K562 (cell line): ENCODE measurements around the gene TCF19. TPM values are rescaled to one million over a fixed set of nuclear protein-coding genes. Genes with fewer than 3 reads are reported as not detected.

Source experiments
- BHLHE40 ChIP-seq: IDR thresholded peaks from 2 replicates; pipeline ENCODE4 v1.6.1; 2011; ENCODE audit warnings: low read length, improper control_type of control experiment
- CBFA2T3 ChIP-seq: fragments of 450-650 bp; IDR thresholded peaks from 2 replicates; pipeline ENCODE4 v1.6.1; 2017
- CEBPB ChIP-seq: fragments of 450-650 bp; IDR thresholded peaks from 2 replicates; pipeline ENCODE4 v1.6.1; 2016; ENCODE audit warnings: missing genetic modification characterization, missing compliant biosample characterization
- CXXC5 ChIP-seq: fragments of 250-450 bp; sonication (Bioruptor Pico); IDR thresholded peaks from 2 replicates; pipeline ENCODE4 v1.8.0; 2022; ENCODE audit warnings: inconsistent platforms, mild to moderate bottlenecking, moderate library complexity
- ELF2 ChIP-seq: fragments of 250-450 bp; sonication (Bioruptor Pico); IDR thresholded peaks from 2 replicates; pipeline ENCODE4 v1.5.0; 2021; ENCODE audit warnings: mild to moderate bottlenecking
- FOXJ2 ChIP-seq: fragments of 200-800 bp; sonication (Bioruptor generic); IDR thresholded peaks from 2 replicates; pipeline ENCODE4 v1.6.1; 2016; ENCODE audit warnings: missing genetic modification characterization, missing compliant biosample characterization
- GATAD2B ChIP-seq: fragments of 450-650 bp; IDR thresholded peaks from 2 replicates; pipeline ENCODE4 v1.6.1; 2017; ENCODE audit warnings: mild to moderate bottlenecking, borderline replicate concordance
- HDAC1 ChIP-seq, 2 experiments: fragments of 450-650 bp; IDR thresholded peaks; 2 replicates each; pipeline ENCODE4 v1.6.1; 2016 to 2017; ENCODE audit warnings: inconsistent platforms in 1 of 2, mild to moderate bottlenecking in 1 of 2, moderate library complexity in 1 of 2
- HDAC2 ChIP-seq: fragments of 450-650 bp; IDR thresholded peaks from 2 replicates; pipeline ENCODE4 v1.6.1; 2016; ENCODE audit warnings: mild to moderate bottlenecking
- LEF1 ChIP-seq: fragments of 450-650 bp; IDR thresholded peaks from 2 replicates; pipeline ENCODE4 v1.6.1; 2016; ENCODE audit warnings: mild to moderate bottlenecking
- MTA1 ChIP-seq: fragments of 450-650 bp; IDR thresholded peaks from 2 replicates; pipeline ENCODE4 v1.6.1; 2017; ENCODE audit warnings: borderline replicate concordance
- NR2C2 ChIP-seq, 2 experiments: fragments of 200-800 bp in 1 of 2; sonication (Bioruptor generic) in 1 of 2; sonication (generic) in 1 of 2; formaldehyde crosslinking in 1 of 2; IDR thresholded peaks; 2 replicates each; pipeline versions ENCODE4 v1.6.1 to v1.8.0; 2016 to 2022; ENCODE audit warnings: mild to moderate bottlenecking in 1 of 2, missing compliant biosample characterization in 1 of 2, missing genetic modification characterization in 1 of 2, missing genetic modification reagents in 1 of 2
- PML ChIP-seq: IDR thresholded peaks from 2 replicates; pipeline ENCODE4 v1.6.1; 2012; ENCODE audit warnings: low read length, inconsistent platforms
- POLR2B ChIP-seq: fragments of 450-650 bp; IDR thresholded peaks from 2 replicates; pipeline ENCODE4 v1.6.1; 2018; ENCODE audit warnings: low read depth; ENCODE audit not compliant: partially characterized antibody
- RAD51 ChIP-seq: fragments of 450-650 bp; IDR thresholded peaks from 2 replicates; pipeline ENCODE4 v1.7.1; 2016; ENCODE audit warnings: low read depth, mild to moderate bottlenecking, borderline replicate concordance
- RCOR1 ChIP-seq, 2 experiments: IDR thresholded peaks; 2 replicates each; pipeline ENCODE4 v1.6.1; 2012; ENCODE audit warnings: low read depth in 2 of 2, low read length in 2 of 2, borderline replicate concordance in 1 of 2, improper control_type of control experiment in 1 of 2
- SOX6 ChIP-seq: fragments of 450-650 bp; IDR thresholded peaks from 2 replicates; pipeline ENCODE4 v1.6.1; 2014; ENCODE audit warnings: mild to moderate bottlenecking
- TEAD4 ChIP-seq, 2 experiments: sonication (generic) in 1 of 2; formaldehyde crosslinking in 1 of 2; IDR thresholded peaks; 2 replicates each; pipeline versions ENCODE4 v1.6.1 to v1.8.0; 2012 to 2022; ENCODE audit warnings: borderline replicate concordance in 1 of 2, inconsistent platforms in 1 of 2, low read length in 1 of 2, mild to moderate bottlenecking in 1 of 2, missing genetic modification reagents in 1 of 2
- ZEB2 ChIP-seq: fragments of 450-650 bp; IDR thresholded peaks from 2 replicates; pipeline ENCODE4 v1.6.1; 2016
- ZNF778 ChIP-seq: fragments of 450-650 bp; formaldehyde crosslinking; IDR thresholded peaks from 2 replicates; pipeline ENCODE4 v1.4.0; 2020; ENCODE audit warnings: mild to moderate bottlenecking, moderate library complexity
- polyA plus RNA-seq, 8 experiments: library from polyadenylated mRNA; depleted of rRNA in 4 of 8; stranded (reverse) in 5 of 8; unstranded in 3 of 8; fragments of >200 nt; fragmentation: Nextera tagmentation in 2 of 8; fragmentation: Illumina TruSeq in 1 of 8; extraction: Ambion mirVana in 2 of 8; extraction: Trizol in 1 of 8; gene quantifications; 2 replicates each; pipeline versions ENCODE4 v1.2.1 to v1.2.3, GENCODE V29; 2011 to 2014; ENCODE audit warnings: inconsistent platforms in 1 of 8, missing spikeins in 1 of 8
- total RNA-seq, 7 experiments: library from RNA; depleted of rRNA in 6 of 7; stranded (reverse); fragments of >200 nt in 6 of 7; fragmentation: Illumina TruSeq in 2 of 7; extraction: Trizol in 2 of 7; gene quantifications; 2 replicates each; pipeline versions ENCODE4 v1.2.1 to v1.2.3, GENCODE V29; 2011 to 2021; ENCODE audit warnings: low replicate concordance in 1 of 7
- TF ChIP-seq, protein P1 (sequence below): IDR thresholded peaks from 3 replicates; pipeline ENCODE4 v1.6.1; 2011; ENCODE audit warnings: borderline replicate concordance, mild to moderate bottlenecking, moderate library complexity; ENCODE audit not compliant: insufficient read length; ENCODE audit errors: extremely low read depth
- TF ChIP-seq, protein P2 (sequence below), 2 experiments: fragments of 450-650 bp; conservative IDR thresholded peaks; 2 replicates each; pipeline ENCODE4 v1.6.1; 2017; ENCODE audit warnings: mild to moderate bottlenecking in 2 of 2, moderate library complexity in 2 of 2

TCF19 gene
- total and polyA plus RNA-seq, 9 of the 15 experiments (the other 6 are each of a cell fraction or from before 2014, with no cell fraction given) = 4.2 to 42.5 (median 25.7) TPM

DNA sequence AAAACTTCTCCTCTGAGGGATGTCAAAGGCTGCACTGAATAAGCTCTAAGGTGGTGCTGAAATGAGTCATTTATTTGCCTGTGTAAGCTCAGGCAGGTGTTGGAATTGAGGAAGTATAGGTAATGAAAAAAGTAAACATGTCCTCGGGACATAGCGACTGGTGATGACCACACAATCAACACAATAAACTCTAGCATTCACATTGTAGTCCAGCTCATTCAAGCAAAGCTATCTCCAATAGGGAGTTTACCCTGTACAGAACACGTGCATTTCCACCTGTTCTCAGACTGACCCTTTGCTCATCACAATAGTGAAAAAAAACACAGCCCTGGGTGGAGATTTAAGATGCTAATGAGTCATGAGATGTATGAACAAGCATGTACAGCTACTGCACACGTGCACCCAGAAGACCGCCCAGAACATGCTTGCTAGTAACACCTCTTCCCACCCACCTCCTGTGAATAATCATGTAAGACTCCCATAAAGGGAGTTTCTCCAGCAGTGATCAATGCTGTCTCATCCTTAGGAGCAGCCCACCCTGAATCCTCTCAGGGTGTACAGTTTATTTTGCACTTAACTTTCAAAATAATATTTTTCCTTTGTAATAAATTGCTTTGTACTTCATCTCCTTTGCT is 45.1 kb downstream of the TCF19 start (continued):
- TF ChIP-seq PML (0 out of 2 replicates have a peak, but pooled peaks have one; percentile 19), LEF1 (0 out of 2 replicates have a peak, but pooled peaks have one; percentile 23), RAD51 (0 out of 2 replicates have a peak, but pooled peaks have one; percentile 10), CXXC5 (CRISPR knock-in tag) (no peak), HDAC1 (IDR thresholded peaks at IDR 0.05) (peak in 1 of 2 experiments; percentile 63; a peak in 1 of 4 replicates), HDAC2 (peak; percentile 37; the same call in 1 of the 2 replicates), ZNF778 (0 out of 2 replicates have a peak, but pooled peaks have one; percentile 30), FOXJ2 (tag) (no peak), MTA1 (0 out of 2 replicates have a peak, but pooled peaks have one; percentile 10), RCOR1 (IDR thresholded peaks at IDR 0.05; ENCODE audit: borderline replicate concordance in 1 of 2, low read depth in 2 of 2, low read length in 2 of 2) (no peak), SOX6 (peak; percentile 60; the same call in 1 of the 2 replicates), CBFA2T3 (no peak), CEBPB (peak; percentile 50; the same call in 1 of the 2 replicates), ZEB2 (peak; percentile 80), BHLHE40 (peak; percentile 84), TEAD4 (IDR thresholded peaks at IDR 0.05; ENCODE audit: low read length) (0 out of 2 replicates have a peak, but pooled peaks have one; percentile 21), TEAD4 (CRISPR knock-in tag; IDR thresholded peaks at IDR 0.05; ENCODE audit: borderline replicate concordance) (no peak), GATAD2B (peak; percentile 49; the same call in 1 of the 2 replicates), ELF2 (CRISPR knock-in tag) (peak; percentile 68; the same call in 1 of the 2 replicates), POLR2B (no peak), NR2C2 (CRISPR knock-in tag; IDR thresholded peaks at IDR 0.05) (no peak), NR2C2 (tag; IDR thresholded peaks at IDR 0.05) (peak; percentile 62)
- TF ChIP-seq, protein P1, sequence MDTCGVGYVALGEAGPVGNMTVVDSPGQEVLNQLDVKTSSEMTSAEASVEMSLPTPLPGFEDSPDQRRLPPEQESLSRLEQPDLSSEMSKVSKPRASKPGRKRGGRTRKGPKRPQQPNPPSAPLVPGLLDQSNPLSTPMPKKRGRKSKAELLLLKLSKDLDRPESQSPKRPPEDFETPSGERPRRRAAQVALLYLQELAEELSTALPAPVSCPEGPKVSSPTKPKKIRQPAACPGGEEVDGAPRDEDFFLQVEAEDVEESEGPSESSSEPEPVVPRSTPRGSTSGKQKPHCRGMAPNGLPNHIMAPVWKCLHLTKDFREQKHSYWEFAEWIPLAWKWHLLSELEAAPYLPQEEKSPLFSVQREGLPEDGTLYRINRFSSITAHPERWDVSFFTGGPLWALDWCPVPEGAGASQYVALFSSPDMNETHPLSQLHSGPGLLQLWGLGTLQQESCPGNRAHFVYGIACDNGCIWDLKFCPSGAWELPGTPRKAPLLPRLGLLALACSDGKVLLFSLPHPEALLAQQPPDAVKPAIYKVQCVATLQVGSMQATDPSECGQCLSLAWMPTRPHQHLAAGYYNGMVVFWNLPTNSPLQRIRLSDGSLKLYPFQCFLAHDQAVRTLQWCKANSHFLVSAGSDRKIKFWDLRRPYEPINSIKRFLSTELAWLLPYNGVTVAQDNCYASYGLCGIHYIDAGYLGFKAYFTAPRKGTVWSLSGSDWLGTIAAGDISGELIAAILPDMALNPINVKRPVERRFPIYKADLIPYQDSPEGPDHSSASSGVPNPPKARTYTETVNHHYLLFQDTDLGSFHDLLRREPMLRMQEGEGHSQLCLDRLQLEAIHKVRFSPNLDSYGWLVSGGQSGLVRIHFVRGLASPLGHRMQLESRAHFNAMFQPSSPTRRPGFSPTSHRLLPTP = no peak
- TF ChIP-seq, protein P2, sequence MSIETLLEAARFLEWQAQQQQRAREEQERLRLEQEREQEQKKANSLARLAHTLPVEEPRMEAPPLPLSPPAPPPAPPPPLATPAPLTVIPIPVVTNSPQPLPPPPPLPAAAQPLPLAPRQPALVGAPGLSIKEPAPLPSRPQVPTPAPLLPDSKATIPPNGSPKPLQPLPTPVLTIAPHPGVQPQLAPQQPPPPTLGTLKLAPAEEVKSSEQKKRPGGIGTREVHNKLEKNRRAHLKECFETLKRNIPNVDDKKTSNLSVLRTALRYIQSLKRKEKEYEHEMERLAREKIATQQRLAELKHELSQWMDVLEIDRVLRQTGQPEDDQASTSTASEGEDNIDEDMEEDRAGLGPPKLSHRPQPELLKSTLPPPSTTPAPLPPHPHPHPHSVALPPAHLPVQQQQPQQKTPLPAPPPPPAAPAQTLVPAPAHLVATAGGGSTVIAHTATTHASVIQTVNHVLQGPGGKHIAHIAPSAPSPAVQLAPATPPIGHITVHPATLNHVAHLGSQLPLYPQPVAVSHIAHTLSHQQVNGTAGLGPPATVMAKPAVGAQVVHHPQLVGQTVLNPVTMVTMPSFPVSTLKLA (conservative IDR thresholded peaks at IDR 0.05) = peak; percentile 84 to 91
